ENCODE data around the gene SYTL3.
A peak's percentile ranks its signal among the peaks of the same experiment; 100 is the strongest.

SYTL3 gene

DNA sequence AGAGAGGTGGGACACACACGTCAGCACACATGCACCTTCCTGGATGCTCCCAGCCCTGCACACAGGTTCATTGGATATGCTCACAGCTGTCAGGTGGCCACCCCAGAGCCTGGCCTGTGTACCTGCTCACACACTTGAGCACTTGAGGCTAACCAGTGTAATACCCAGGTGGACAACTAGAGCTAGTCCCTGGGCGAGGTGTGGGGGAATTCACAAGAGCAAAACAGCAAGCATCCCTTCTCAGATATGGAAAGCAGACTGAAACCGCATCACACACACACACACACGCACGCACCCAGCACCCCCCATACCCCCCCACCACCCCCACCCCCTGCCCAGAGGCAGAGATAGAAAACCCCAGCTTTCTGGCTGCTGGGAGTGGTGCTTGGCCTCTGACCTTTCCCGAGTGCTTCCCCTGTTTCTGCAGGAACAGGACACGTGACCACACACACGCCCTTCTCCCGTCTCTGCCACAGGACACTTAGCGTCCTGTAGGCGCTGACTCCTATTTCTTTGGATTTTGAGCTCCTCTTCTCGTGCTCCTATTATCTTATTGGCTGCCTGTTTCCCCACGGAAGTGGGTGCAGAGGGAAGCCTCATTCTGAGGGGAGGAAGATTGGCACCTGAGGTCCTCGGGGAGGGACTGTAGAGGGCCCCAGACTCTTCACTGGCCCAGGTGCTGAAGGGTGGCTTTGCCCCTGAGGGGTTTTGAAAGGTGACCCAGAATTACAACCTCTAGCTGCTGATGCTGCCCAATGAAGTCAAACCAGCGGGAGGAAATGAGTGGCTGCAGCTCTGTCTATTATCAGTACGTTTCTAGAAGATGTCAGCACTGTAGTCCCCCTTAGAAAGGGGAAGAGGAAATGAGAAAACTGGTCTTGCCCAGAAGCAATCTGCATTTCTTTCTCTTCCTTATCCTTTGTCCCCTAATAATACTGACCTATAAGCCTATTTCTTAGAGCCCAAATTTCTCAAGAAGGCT lies 65.8 kb downstream of the SYTL3 start:
- Histone ChIP-seq H3K14ac (ENCODE audit: low read length) (peak overlapping the region; percentile 12), H4K12ac (ENCODE audit: low read depth, low read length) (no peak overlapping the region), H2AK5ac (ENCODE audit: low read length) (no peak overlapping the region), H3K27ac (ENCODE audit: low read depth, low read length) (peak overlapping the region; percentile 60), H2BK120ac (ENCODE audit: insufficient read depth, low read length, poor library complexity) (peak overlapping the region; percentile 57), H3K18ac (ENCODE audit: low read length) (peak overlapping the region; percentile 15), H3K4me1 (ENCODE audit: control insufficient read depth in 1 of 2, insufficient read depth in 2 of 2, low read length in 2 of 2) (peaks cover 37 to 49% of the 10 kb centered on the region in 2 experiments), H3K9me3 (ENCODE audit: insufficient read depth, low read depth, low read length) (peaks cover 2% of the 10 kb centered on the region), H3K4ac (ENCODE audit: low read depth, low read length) (no peak overlapping the region), H4K8ac (ENCODE audit: low read depth, low read length) (no peak overlapping the region), H2AFZ (ENCODE audit: insufficient read depth, low read length, poor library complexity) (no peak overlapping the region), H2BK12ac (ENCODE audit: low read length) (peak overlapping the region; percentile 21), H2BK5ac (ENCODE audit: low read depth, low read length, poor library complexity) (peak overlapping the region; percentile 37), H4K91ac (ENCODE audit: low read depth, low read length) (peak overlapping the region; percentile 88), H3K36me3 (ENCODE audit: control insufficient read depth in 1 of 2, insufficient read depth in 2 of 2, low read length in 2 of 2) (no peaks in the 10 kb centered on the region), H3K9ac (ENCODE audit: low read length) (no peak overlapping the region), H3K4me2 (ENCODE audit: low read length) (peak overlapping the region; percentile 35), H3K4me3 (ENCODE audit: low read depth, low read length) (no peak overlapping the region), H3K23ac (ENCODE audit: low read length) (no peak overlapping the region), H3K79me1 (ENCODE audit: low read length) (peaks cover 27% of the 10 kb centered on the region), H3K27me3 (ENCODE audit: insufficient read depth, low read length) (no peaks in the 10 kb centered on the region), H3K79me2 (ENCODE audit: control insufficient read depth, insufficient read depth, low read length, poor library complexity) (peaks cover 2% of the 10 kb centered on the region)
- DNase-seq = no peak
- WGBS (ENCODE audit: extremely low coverage, insufficient coverage, insufficient read length) = no CpG with 5 or more reads among the region's 16 CpGs

DNA sequence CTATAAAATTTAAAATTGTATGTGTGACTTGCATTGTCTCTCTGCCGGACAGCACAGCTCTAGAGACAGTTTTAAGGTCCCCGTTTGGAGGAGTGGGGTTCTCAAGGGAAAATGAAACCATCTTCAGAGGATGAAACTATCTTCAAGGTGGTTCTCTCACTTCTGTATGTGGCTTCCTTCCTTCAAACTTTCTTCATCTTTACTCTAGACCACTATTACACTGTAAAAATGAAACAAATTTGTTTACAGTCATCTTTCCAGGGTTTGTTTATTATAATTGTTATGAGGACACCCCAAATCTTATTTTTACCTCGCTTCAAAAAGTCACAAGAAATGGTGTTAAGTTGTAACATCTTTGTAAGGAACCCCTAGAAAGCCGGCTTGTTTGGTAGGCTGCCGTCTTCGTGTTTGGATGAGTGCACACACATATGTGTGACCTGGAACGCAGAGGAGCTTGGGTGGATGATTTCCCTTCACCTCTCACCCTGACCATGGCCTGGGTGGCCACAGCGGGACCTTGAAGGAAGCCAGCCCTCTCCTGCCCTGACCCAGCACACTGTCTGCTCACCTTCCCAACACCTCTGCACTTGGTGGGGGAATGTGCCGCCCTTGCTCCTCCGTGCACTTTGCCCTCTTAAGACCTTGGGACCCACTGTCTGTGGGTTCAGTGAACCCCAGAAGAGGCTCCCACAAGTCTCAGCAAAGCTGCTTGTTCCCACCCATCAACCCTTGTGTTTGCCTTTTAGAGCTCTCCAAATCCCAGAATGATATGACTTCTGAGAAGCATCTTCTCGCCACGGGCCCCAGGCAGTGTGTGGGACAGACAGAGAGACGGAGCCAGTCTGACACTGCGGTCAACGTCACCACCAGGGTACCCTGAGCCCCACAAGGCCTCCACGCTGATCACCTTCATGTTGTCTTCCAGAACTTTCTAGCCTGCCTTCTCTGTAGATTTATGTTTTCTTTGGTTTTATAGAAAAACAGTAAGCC lies 67.8 kb downstream of the SYTL3 start:
- H4K8ac ChIP-seq (ENCODE audit: low read depth, low read length) = no peak overlapping the region
- no peak overlapping the region for H3K18ac ChIP-seq (ENCODE audit: low read length)
- peaks cover 4% of the 10 kb centered on the region for H3K9me3 ChIP-seq (ENCODE audit: insufficient read depth, low read depth, low read length)
- H3K4me2 ChIP-seq (ENCODE audit: low read length) = no peak overlapping the region
- H3K4me3 ChIP-seq (ENCODE audit: low read depth, low read length) = no peak overlapping the region
- H3K79me1 ChIP-seq (ENCODE audit: low read length) = peaks cover 22% of the 10 kb centered on the region
- no peak overlapping the region for H2AFZ ChIP-seq (ENCODE audit: insufficient read depth, low read length, poor library complexity)
- WGBS (ENCODE audit: extremely low coverage, insufficient coverage, insufficient read length) = no CpG with 5 or more reads among the region's 16 CpGs
- no peaks in the 10 kb centered on the region for H3K79me2 ChIP-seq (ENCODE audit: control insufficient read depth, insufficient read depth, low read length, poor library complexity)
- peak overlapping the region; percentile 50 for H2BK12ac ChIP-seq (ENCODE audit: low read length)
- H3K27me3 ChIP-seq (ENCODE audit: insufficient read depth, low read length) = no peaks in the 10 kb centered on the region
- H3K4me1 ChIP-seq (ENCODE audit: control insufficient read depth in 1 of 2, insufficient read depth in 2 of 2, low read length in 2 of 2) = peaks cover 31 to 42% of the 10 kb centered on the region in 2 experiments
- peak overlapping the region; percentile 7 for H2BK5ac ChIP-seq (ENCODE audit: low read depth, low read length, poor library complexity)
- no peak overlapping the region for H2AK5ac ChIP-seq (ENCODE audit: low read length)
- H3K23ac ChIP-seq (ENCODE audit: low read length) = no peak overlapping the region
- H4K12ac ChIP-seq (ENCODE audit: low read depth, low read length) = no peak overlapping the region
- peak overlapping the region; percentile 2 for H3K4ac ChIP-seq (ENCODE audit: low read depth, low read length)
- H3K14ac ChIP-seq (ENCODE audit: low read length) = no peak overlapping the region
- no peak overlapping the region for H3K9ac ChIP-seq (ENCODE audit: low read length)
- no peaks in the 10 kb centered on the region for H3K36me3 ChIP-seq (ENCODE audit: control insufficient read depth in 1 of 2, insufficient read depth in 2 of 2, low read length in 2 of 2)
- no peak overlapping the region for H3K27ac ChIP-seq (ENCODE audit: low read depth, low read length)
- H2BK120ac ChIP-seq (ENCODE audit: insufficient read depth, low read length, poor library complexity) = peak overlapping the region; percentile 1
- DNase-seq = no peak
- peak overlapping the region; percentile 17 for H4K91ac ChIP-seq (ENCODE audit: low read depth, low read length)

DNA sequence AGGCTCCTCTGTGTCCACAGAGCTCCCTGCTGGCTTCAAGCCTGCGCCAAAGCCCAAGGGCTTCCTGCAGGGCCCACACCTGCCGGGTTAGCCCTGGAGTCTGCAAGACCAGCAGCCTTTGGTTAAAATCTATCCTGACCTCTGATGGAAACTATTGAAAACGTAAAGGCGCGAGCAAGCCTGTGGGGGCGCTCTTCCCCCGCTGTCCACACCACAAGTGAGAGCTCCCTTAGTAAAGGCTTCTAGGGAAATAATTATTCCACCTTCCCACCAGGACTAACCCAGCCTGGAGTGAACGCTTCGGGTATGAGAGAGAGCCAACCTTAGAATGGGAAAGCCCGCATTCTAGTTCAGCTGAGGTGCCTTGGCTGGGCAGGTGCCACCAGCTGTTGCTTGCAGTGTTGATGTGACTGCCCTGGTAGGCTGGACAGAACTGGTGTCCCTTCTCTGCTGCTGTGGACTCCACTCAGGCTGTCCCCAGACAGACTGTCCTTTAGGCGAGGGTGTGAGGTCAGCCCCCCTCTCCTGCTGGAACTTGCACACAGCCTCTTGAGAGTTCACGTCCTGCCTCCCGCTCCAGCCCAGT lies 68.7 kb downstream of the SYTL3 start:
- no CpG with 5 or more reads among the region's 13 CpGs for WGBS (ENCODE audit: extremely low coverage, insufficient coverage, insufficient read length)
- peaks cover 29 to 40% of the 10 kb centered on the region in 2 experiments for H3K4me1 ChIP-seq (ENCODE audit: control insufficient read depth in 1 of 2, insufficient read depth in 2 of 2, low read length in 2 of 2)
- H3K14ac ChIP-seq (ENCODE audit: low read length) = peak overlapping the region; percentile 3
- no peak overlapping the region for H3K4me2 ChIP-seq (ENCODE audit: low read length)
- no peak overlapping the region for H2AFZ ChIP-seq (ENCODE audit: insufficient read depth, low read length, poor library complexity)
- H3K4ac ChIP-seq (ENCODE audit: low read depth, low read length) = no peak overlapping the region
- H3K79me2 ChIP-seq (ENCODE audit: control insufficient read depth, insufficient read depth, low read length, poor library complexity) = no peaks in the 10 kb centered on the region
- H3K9me3 ChIP-seq (ENCODE audit: insufficient read depth, low read depth, low read length) = peaks cover 4% of the 10 kb centered on the region
- H3K36me3 ChIP-seq (ENCODE audit: control insufficient read depth in 1 of 2, insufficient read depth in 2 of 2, low read length in 2 of 2) = no peaks in the 10 kb centered on the region
- H4K12ac ChIP-seq (ENCODE audit: low read depth, low read length) = no peak overlapping the region
- no peak overlapping the region for H3K4me3 ChIP-seq (ENCODE audit: low read depth, low read length)
- peak overlapping the region; percentile 3 for H2AK5ac ChIP-seq (ENCODE audit: low read length)
- H2BK5ac ChIP-seq (ENCODE audit: low read depth, low read length, poor library complexity) = peak overlapping the region; percentile 10
- H3K9ac ChIP-seq (ENCODE audit: low read length) = no peak overlapping the region
- peak overlapping the region; percentile 3 for H2BK12ac ChIP-seq (ENCODE audit: low read length)
- no peaks in the 10 kb centered on the region for H3K27me3 ChIP-seq (ENCODE audit: insufficient read depth, low read length)
- peak overlapping the region; percentile 14 for H2BK120ac ChIP-seq (ENCODE audit: insufficient read depth, low read length, poor library complexity)
- H3K27ac ChIP-seq (ENCODE audit: low read depth, low read length) = no peak overlapping the region
- H3K79me1 ChIP-seq (ENCODE audit: low read length) = peaks cover 22% of the 10 kb centered on the region
- no peak overlapping the region for H3K18ac ChIP-seq (ENCODE audit: low read length)
- peak overlapping the region; percentile 17 for H4K91ac ChIP-seq (ENCODE audit: low read depth, low read length)
- no peak overlapping the region for H3K23ac ChIP-seq (ENCODE audit: low read length)
- DNase-seq = peak; percentile 83 to 89
- no peak overlapping the region for H4K8ac ChIP-seq (ENCODE audit: low read depth, low read length)

DNA sequence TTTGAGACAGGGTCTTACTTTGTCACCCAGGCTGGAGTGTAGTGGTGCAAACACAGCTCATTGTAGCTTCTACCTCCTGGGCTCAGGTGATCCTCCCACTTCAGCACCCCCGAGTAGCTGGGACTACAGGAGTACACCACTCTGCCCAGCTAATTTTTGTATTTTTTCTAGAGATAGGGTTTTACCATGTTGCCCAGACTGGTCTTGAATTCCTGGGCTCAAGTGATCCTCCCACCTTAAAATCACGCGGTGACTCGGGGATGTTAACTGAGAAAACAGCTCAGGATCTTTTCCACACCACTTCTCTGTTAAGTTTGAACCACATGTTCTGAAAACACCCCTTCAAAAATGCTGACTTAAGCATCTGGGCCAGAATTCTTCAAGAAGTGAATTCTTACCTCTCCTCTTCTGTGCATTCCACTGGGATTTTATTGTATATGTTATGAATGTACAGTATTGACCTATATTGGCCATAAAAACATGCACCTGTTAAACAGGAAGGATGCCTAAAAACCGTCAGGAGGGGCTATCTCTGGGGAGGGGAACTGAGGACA lies 72.4 kb downstream of the SYTL3 start:
- Histone ChIP-seq H2BK12ac (ENCODE audit: low read length) (no peak overlapping the region), H3K4me2 (ENCODE audit: low read length) (no peak overlapping the region), H3K4me1 (ENCODE audit: control insufficient read depth in 1 of 2, insufficient read depth in 2 of 2, low read length in 2 of 2) (peaks cover 15 to 19% of the 10 kb centered on the region in 2 experiments), H3K23ac (ENCODE audit: low read length) (no peak overlapping the region), H3K27ac (ENCODE audit: low read depth, low read length) (no peak overlapping the region), H4K12ac (ENCODE audit: low read depth, low read length) (no peak overlapping the region), H2BK120ac (ENCODE audit: insufficient read depth, low read length, poor library complexity) (no peak overlapping the region), H3K9ac (ENCODE audit: low read length) (no peak overlapping the region), H3K9me3 (ENCODE audit: insufficient read depth, low read depth, low read length) (peaks cover 4% of the 10 kb centered on the region), H4K8ac (ENCODE audit: low read depth, low read length) (no peak overlapping the region), H3K4ac (ENCODE audit: low read depth, low read length) (no peak overlapping the region), H3K79me2 (ENCODE audit: control insufficient read depth, insufficient read depth, low read length, poor library complexity) (no peaks in the 10 kb centered on the region), H2BK5ac (ENCODE audit: low read depth, low read length, poor library complexity) (no peak overlapping the region), H4K91ac (ENCODE audit: low read depth, low read length) (no peak overlapping the region), H3K14ac (ENCODE audit: low read length) (no peak overlapping the region), H3K27me3 (ENCODE audit: insufficient read depth, low read length) (no peaks in the 10 kb centered on the region), H3K4me3 (ENCODE audit: low read depth, low read length) (no peak overlapping the region), H2AFZ (ENCODE audit: insufficient read depth, low read length, poor library complexity) (no peak overlapping the region), H3K79me1 (ENCODE audit: low read length) (peaks cover 13% of the 10 kb centered on the region), H2AK5ac (ENCODE audit: low read length) (no peak overlapping the region), H3K36me3 (ENCODE audit: control insufficient read depth in 1 of 2, insufficient read depth in 2 of 2, low read length in 2 of 2) (no peaks in the 10 kb centered on the region), H3K18ac (ENCODE audit: low read length) (no peak overlapping the region)
- WGBS (ENCODE audit: extremely low coverage, insufficient coverage, insufficient read length) = no CpG with 5 or more reads among the region's 5 CpGs
- no peak for DNase-seq

Measured in trophoblast cell (in vitro differentiated cells and primary cell).